Spleen (tissue), 11 donors: ENCODE results near the gene SLC24A3. TPM values are rescaled to one million over a fixed set of nuclear protein-coding genes. Genes with fewer than 3 reads are reported as not detected.

ENCODE experiments used
- DNase-seq: peaks from one replicate; pipeline ENCODE4 v3.0.0-alpha.2; 2020
- H3K27ac ChIP-seq, 8 donors: fragments of 200-600 bp; sonication (generic) in 7 of 8; 1 replicate in 4 of 8; 2 replicates in 4 of 8; pipeline versions ENCODE4 v1.5.0 to v1.8.0; 2016 to 2021; ENCODE audit warnings: inconsistent platforms in 4 of 8, mild to moderate bottlenecking in 4 of 8, moderate library complexity in 1 of 8
- H3K27me3 ChIP-seq, 7 donors: fragments of 200-600 bp; sonication (generic) in 6 of 7; replicated peaks in 1 of 7; 1 replicate in 4 of 7; 2 replicates in 3 of 7; pipeline versions ENCODE4 v1.5.0 to v1.8.0; 2016 to 2021; ENCODE audit warnings: inconsistent platforms in 3 of 7, mild to moderate bottlenecking in 1 of 7
- H3K36me3 ChIP-seq, 6 donors: fragments of 200-600 bp; sonication (generic) in 5 of 6; 1 replicate in 4 of 6; 2 replicates in 2 of 6; pipeline versions ENCODE4 v1.5.0 to v1.8.0; 2016 to 2021; ENCODE audit warnings: inconsistent platforms in 2 of 6
- H3K4me1 ChIP-seq, 6 donors: fragments of 200-600 bp; sonication (generic) in 5 of 6; 1 replicate in 3 of 6; 2 replicates in 3 of 6; pipeline versions ENCODE4 v1.5.0 to v1.8.0; 2016 to 2021; ENCODE audit warnings: inconsistent platforms in 3 of 6
- H3K4me3 ChIP-seq, 8 donors: fragments of 200-600 bp; sonication (generic) in 7 of 8; 1 replicate in 4 of 8; 2 replicates in 4 of 8; pipeline versions ENCODE4 v1.5.0 to v1.8.0; 2016 to 2021; ENCODE audit warnings: inconsistent platforms in 4 of 8, mild to moderate bottlenecking in 4 of 8, moderate library complexity in 2 of 8
- H3K9me3 ChIP-seq, 8 donors: fragments of 200-600 bp; sonication (generic) in 7 of 8; 1 replicate in 4 of 8; 2 replicates in 4 of 8; pipeline versions ENCODE4 v1.5.0 to v1.8.0; 2016 to 2021; ENCODE audit warnings: inconsistent platforms in 4 of 8
- POLR2A ChIP-seq, 3 donors: fragments of 450-650 bp; IDR thresholded peaks; one replicate each; pipeline ENCODE4 v1.5.1; 2017; ENCODE audit warnings: antibody characterized with exemption in 3 of 3, mild to moderate bottlenecking in 1 of 3
- POLR2AphosphoS5 ChIP-seq, 3 donors: sonication (generic); formaldehyde crosslinking; IDR thresholded peaks; one replicate each; pipeline ENCODE4 v1.5.1; 2017; ENCODE audit warnings: antibody characterized with exemption in 3 of 3
- WGBS, 5 donors: extraction: QIAGEN DNeasy Blood & Tissue Kit in 3 of 5; methylation state at CpG; one replicate each; pipeline versions ENCODE4 v1.1.5 to v1.1.7; 2013 to 2018; 5-methylcytosine and 5-hydroxymethylcytosine counted together
- intact Hi-C: fragments of 100-400 bp; cut with DNase I; formaldehyde crosslinking; loops from one replicate; pipeline ENCODE4 v1.15.0; 2023; ENCODE audit warnings: low total_unique reads
- polyA plus RNA-seq, 3 donors: library from polyadenylated mRNA; stranded (reverse); fragments of 200-250 nt; gene quantifications; one replicate each; pipeline ENCODE4 v1.2.1, GENCODE V29; 2013
- total RNA-seq, 7 donors: library from RNA; depleted of rRNA in 3 of 7; stranded (reverse); fragments of >200 nt in 3 of 7; fragmentation: NEBNext Ultra II Directional in 4 of 7; extraction: Animal tissue kit (Norgen Biotek cat#: 25700) in 4 of 7; gene quantifications; one replicate each; pipeline versions ENCODE4 v1.1.0 to v1.2.1, GENCODE V29; 2016 to 2021
- TF ChIP-seq, protein P1 (sequence below), 11 experiments: fragments of 200-600 bp in 7 of 11; fragments of 450-650 bp in 4 of 11; sonication (generic) in 4 of 11; IDR thresholded peaks in 8 of 11; conservative IDR thresholded peaks in 3 of 11; 1 replicate in 7 of 11; 2 replicates in 4 of 11; pipeline versions ENCODE4 v1.4.0 to v1.8.0; 2016 to 2021; ENCODE audit warnings: antibody characterized with exemption in 11 of 11, inconsistent platforms in 4 of 11, mild to moderate bottlenecking in 1 of 11
- donor health status: healthy with polysubstance abuse.
- donor health status: DM: no; HTN: no; CAD: no; lungs with moderate emphysema.
- donor health status: DM: no; HTN: no; CAD: no.
- donor health status: Bipolar disorder and iron deficiency.
- donor health status: healthy.
- donor health status: DM: no; HTN: no; CAD: no.
- donor health status: DM: yes; HTN: yes; CAD: no.

Gene SLC24A3
- total and polyA plus RNA-seq, 10 donors = 0.37 to 3.9 (median 2.6) TPM

DNA sequence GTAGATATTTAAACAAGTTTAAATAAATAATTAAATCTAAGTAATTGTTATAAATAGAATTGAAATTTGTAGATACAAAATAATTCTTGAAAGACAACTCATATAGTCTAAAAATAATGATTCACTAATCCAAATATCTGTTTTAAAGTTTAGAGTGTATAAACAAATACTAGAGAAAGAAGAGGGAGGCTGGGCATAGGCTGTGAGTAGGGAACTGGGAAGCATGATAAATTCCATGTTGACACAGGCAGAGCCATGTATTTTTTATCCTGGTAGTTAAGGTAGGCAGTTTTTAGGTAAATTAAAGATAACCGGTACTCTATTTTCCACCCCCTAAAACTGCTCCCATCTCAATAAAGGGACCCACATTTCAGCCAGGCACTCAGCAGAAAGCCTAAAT, 534.0 kb downstream of the SLC24A3 start:
- TF ChIP-seq POLR2AphosphoS5 (IDR thresholded peaks at IDR 0.05) (no peak), POLR2A (IDR thresholded peaks at IDR 0.05) (no peak)
- TF ChIP-seq, protein P1, sequence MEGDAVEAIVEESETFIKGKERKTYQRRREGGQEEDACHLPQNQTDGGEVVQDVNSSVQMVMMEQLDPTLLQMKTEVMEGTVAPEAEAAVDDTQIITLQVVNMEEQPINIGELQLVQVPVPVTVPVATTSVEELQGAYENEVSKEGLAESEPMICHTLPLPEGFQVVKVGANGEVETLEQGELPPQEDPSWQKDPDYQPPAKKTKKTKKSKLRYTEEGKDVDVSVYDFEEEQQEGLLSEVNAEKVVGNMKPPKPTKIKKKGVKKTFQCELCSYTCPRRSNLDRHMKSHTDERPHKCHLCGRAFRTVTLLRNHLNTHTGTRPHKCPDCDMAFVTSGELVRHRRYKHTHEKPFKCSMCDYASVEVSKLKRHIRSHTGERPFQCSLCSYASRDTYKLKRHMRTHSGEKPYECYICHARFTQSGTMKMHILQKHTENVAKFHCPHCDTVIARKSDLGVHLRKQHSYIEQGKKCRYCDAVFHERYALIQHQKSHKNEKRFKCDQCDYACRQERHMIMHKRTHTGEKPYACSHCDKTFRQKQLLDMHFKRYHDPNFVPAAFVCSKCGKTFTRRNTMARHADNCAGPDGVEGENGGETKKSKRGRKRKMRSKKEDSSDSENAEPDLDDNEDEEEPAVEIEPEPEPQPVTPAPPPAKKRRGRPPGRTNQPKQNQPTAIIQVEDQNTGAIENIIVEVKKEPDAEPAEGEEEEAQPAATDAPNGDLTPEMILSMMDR (IDR thresholded peaks at IDR 0.05 in 8 of 11, conservative IDR thresholded peaks at IDR 0.05 in 3 of 11) = no peak
- no peak for DNase-seq
- peaks cover 0 to 12% (median 4%) of the 10 kb centered on the region in 8 donors for H3K9me3 ChIP-seq
- intact Hi-C loops = no loop called here
- no peak overlapping the region for H3K27ac ChIP-seq
- H3K4me1 ChIP-seq = peaks cover 0 to 11% (median 0%) of the 10 kb centered on the region in 6 donors
- WGBS, 5 donors = 93 to 100% (median 94%) methylated on average over 1 of the region's 1 CpG
- H3K36me3 ChIP-seq = no peaks in the 10 kb centered on the region
- H3K27me3 ChIP-seq = no peaks in the 10 kb centered on the region
- H3K4me3 ChIP-seq = no peak overlapping the region

DNA sequence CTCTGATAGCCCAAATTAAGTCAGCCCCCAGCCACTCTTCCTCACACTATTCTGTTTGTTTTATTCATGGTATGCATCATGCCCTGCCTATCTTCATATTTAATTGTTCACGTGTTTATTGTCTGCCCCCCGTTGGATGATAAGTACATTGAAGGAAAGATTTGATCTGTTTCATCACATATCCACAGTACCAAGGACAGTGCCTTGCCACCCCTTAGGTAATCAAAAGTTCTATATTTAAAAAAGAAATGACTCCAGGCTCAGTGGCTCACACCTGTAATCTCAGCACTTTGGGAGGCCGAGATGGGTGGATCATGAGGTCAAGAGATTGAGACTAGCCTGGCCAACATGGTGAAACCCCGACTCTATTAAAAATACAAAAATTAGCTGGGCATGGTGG, 535.5 kb downstream of the SLC24A3 start:
- WGBS, 5 donors = 91 to 94% (median 93%) methylated on average over 4 of the region's 4 CpGs
- Histone ChIP-seq H3K4me3 (no peak overlapping the region), H3K27ac (no peak overlapping the region), H3K27me3 (no peaks in the 10 kb centered on the region), H3K9me3 (peaks cover 0 to 12% (median 4%) of the 10 kb centered on the region in 8 donors), H3K4me1 (peaks cover 0 to 11% (median 0%) of the 10 kb centered on the region in 6 donors), H3K36me3 (no peaks in the 10 kb centered on the region)
- TF ChIP-seq, protein P1 (IDR thresholded peaks at IDR 0.05 in 8 of 11, conservative IDR thresholded peaks at IDR 0.05 in 3 of 11) = no peak
- TF ChIP-seq POLR2AphosphoS5 (IDR thresholded peaks at IDR 0.05) (no peak), POLR2A (IDR thresholded peaks at IDR 0.05) (no peak)
- intact Hi-C loops = no loop called here
- DNase-seq = no peak

DNA sequence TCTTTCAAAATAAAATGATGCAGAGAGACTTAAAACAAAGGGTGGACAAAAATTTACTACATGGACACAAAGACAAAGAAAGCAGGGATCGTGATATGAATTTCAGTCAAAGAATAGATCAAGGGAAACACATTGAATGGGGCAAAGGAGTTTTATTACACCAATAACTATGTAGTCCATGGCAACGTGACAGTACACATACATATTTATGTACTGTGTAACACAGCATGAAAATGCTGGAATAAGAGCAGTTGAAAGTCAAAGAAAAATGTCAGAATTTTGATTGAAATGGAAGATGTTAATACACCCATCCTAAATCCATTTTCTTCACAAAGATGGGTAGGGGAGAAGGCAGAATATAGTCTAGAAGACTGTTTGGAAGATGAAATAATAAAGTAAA, 536.2 kb downstream of the SLC24A3 start:
- intact Hi-C loops = no loop called here
- Histone ChIP-seq H3K36me3 (no peaks in the 10 kb centered on the region), H3K4me1 (peaks cover 0 to 11% (median 0%) of the 10 kb centered on the region in 6 donors), H3K27ac (no peak overlapping the region), H3K4me3 (no peak overlapping the region), H3K27me3 (no peaks in the 10 kb centered on the region), H3K9me3 (peaks cover 0 to 12% (median 4%) of the 10 kb centered on the region in 8 donors)
- DNase-seq = no peak
- TF ChIP-seq, protein P1 (IDR thresholded peaks at IDR 0.05 in 8 of 11, conservative IDR thresholded peaks at IDR 0.05 in 3 of 11) = no peak
- TF ChIP-seq POLR2AphosphoS5 (IDR thresholded peaks at IDR 0.05) = no peak
- TF ChIP-seq POLR2A (IDR thresholded peaks at IDR 0.05) = no peak
- 78 to 89% (median 84%) methylated on average over 2 of the region's 2 CpGs for WGBS, 5 donors

DNA sequence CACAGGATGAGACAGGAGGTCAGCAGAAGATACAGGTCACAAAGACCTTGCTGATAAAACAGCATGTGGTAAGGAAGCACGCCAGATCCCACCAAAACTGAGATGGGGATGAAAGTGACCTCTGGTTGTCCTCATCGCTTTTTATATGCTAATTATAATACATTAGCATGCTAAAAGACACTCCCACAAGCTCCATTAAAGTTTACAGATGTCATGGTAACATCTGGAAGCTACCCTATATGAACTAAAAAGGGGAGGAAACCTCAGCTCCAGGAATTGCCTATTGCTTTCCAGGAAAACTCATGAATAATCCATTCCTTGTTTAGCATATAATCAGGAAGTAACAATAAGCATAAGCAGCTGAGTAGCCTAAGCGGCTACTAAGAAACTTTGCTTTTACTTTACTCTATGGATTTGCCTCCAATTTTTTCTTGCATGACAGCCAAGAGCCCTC, 537.2 kb downstream of the SLC24A3 start:
- Histone ChIP-seq H3K9me3 (peaks cover 0 to 12% (median 4%) of the 10 kb centered on the region in 8 donors), H3K4me3 (no peak overlapping the region), H3K36me3 (no peaks in the 10 kb centered on the region), H3K27me3 (no peaks in the 10 kb centered on the region), H3K27ac (no peak overlapping the region), H3K4me1 (peaks cover 0 to 11% (median 0%) of the 10 kb centered on the region in 6 donors)
- WGBS, 5 donors = 54 to 88% (median 68%) methylated on average over 3 of the region's 3 CpGs
- DNase-seq = no peak
- intact Hi-C loops = no loop called here
- no peak for TF ChIP-seq POLR2A (IDR thresholded peaks at IDR 0.05)
